T-helper 1 cell treated with Interleukin-12 subunit alpha and Interleukin-12 subunit beta and Interleukin-4 antibody, amounts not matched to agents 30 ng/mL and 1 ng/mL, for 36 hours (primary cell): ENCODE data around the gene SORCS2. TPM values are rescaled to one million over a fixed set of nuclear protein-coding genes. Genes with fewer than 3 reads are reported as not detected.

Experiments
- intact Hi-C: fragments of 100-400 bp; cut with micrococcal nuclease; formaldehyde crosslinking; loops from one replicate; pipeline ENCODE4 v1.15.1; 2024
- total RNA-seq: library from RNA; stranded (reverse); gene quantifications from 2 replicates; pipeline ENCODE4 v1.2.3, GENCODE V29; 2022

The SORCS2 gene
- total RNA-seq, 1 donor from 2014 or later: not detected

DNA sequence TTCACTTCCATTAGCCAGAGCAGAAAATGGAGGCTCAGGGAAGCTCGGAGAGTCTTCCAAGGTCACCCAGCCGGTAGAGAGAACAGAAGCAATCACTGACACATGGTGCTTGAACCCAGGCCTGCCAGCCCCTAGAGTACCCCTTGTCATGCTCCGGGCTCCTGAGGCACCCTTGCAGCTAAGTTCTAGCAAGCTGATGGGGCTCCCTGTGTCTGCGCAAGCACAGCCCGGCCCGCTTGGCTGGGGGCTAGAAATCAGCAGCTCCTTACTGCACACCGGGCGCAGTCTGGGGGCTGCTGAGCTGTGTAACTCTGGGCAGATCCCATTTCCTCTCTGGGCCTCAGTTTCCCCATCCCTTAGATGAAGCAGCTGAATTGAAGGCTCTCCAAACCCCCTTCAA lies 344.5 kb downstream of the SORCS2 start:
- intact Hi-C loops: loop anchor here (10.0 kb wide), 1 partner anchor 118 kb away; no protein-coding TSS in a partner anchor

DNA sequence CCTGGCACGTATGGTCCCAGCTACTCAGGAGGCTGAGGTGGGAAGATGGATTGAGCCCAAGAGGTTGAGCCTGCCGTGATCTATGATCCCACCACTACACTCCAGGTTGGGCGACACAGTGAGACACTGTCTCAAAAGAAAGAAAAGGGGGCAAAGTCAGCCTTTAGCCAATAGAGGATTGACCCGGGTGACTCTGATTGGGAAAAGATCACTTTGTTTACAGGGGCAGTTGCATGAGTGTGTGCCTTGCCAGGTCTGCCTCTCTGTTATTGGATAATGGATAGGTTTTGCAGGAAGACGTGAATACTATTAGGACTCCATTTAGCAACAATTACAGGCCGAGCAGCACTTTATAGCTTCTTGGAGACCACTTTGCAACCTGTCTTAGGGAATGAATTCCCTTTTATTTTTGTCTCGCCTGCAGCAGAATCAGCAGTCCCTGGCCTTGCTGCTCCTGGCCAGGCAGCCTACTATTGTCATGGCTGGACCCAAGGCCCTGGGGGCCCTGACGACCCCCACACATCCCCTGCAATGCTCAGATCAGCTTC lies 345.6 kb downstream of the SORCS2 start:
- intact Hi-C loops: loop anchor here (10.0 kb wide), 1 partner anchor 117 kb away; no protein-coding TSS in a partner anchor

DNA sequence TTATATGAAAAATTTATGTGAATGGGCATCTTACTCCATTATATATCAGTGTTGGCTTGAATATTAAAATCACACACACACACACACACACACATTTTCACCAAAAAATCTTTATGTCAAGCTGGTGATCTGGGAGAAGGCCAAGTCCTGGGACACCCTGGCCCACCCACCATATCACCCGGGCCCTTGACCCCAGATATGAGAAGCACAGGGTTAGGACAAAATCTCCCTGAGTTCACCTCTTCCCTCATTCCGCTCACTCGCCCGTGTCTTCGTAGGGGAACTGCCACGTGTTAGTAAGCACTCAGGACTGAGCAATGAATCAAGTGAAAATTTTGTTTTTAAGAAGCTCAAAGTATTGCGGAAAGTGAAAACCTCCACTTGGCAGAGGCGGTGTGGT lies 346.2 kb downstream of the SORCS2 start:
- intact Hi-C loops: loop anchor here (10.0 kb wide), 1 partner anchor 116 kb away; no protein-coding TSS in a partner anchor

DNA sequence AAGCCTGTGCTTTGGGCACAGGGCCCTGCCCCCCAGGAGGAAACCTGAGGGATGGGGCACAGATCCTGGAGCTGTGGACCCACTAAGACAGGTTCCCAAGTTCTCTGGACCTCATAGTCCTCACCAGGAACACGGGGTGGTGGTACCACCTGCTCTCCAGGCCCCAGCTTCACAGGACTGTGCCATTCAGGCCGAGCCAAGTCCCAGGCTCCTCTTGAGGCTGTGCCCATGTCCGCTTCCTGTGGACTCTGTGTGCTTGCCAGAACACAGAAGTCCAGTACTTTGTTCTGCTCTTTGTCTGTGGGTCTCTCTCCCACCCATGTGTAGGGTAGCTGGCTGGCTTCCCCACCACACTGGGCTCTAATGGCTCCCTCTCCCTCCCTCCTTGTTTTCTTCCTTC lies 346.8 kb downstream of the SORCS2 start:
- intact Hi-C loops: loop anchor here (10.0 kb wide), 1 partner anchor 116 kb away; no protein-coding TSS in a partner anchor

DNA sequence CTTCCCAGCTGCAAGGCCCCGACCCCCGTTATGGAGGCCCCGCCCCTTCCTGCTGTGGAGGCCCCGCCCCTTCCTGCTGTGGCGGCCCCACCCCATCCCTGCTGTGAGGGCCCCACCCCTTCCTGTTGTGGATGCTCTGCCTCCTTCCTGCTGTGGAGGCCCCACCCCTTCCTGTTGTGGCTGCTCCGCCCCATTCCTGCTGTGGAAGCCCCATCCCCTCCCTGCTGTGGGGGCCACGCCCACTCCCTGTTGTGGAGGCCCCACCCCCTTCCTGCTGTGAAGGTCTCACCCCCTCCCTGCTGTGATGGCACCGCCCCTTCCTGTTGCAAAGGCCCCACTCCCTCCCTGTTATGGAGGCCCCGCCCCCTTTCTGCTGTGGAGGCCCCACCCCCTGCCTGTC lies 347.3 kb downstream of the SORCS2 start:
- intact Hi-C loops: loop anchor here (10.0 kb wide), 1 partner anchor 115 kb away; no protein-coding TSS in a partner anchor

DNA sequence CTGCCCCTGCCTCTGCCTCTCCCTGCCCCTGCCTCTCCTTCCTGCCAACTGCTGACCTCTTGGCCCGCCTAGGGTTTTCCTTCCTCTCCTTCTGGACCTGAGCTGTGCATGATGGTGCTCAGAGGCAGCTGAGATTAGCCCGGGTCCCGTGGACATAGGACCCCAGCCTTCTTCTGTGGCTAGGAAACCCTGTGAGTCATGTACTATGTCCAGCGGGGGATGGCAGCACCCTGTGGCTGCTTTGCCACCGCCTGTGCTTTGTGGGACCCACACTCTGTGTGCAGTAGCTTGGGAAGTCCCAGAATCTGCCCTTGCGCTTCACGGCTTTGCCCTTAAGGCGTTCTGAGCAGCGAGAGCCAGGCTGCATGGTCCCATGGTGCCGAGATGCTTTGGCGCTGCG lies 347.9 kb downstream of the SORCS2 start:
- intact Hi-C loops: no loop called here

DNA sequence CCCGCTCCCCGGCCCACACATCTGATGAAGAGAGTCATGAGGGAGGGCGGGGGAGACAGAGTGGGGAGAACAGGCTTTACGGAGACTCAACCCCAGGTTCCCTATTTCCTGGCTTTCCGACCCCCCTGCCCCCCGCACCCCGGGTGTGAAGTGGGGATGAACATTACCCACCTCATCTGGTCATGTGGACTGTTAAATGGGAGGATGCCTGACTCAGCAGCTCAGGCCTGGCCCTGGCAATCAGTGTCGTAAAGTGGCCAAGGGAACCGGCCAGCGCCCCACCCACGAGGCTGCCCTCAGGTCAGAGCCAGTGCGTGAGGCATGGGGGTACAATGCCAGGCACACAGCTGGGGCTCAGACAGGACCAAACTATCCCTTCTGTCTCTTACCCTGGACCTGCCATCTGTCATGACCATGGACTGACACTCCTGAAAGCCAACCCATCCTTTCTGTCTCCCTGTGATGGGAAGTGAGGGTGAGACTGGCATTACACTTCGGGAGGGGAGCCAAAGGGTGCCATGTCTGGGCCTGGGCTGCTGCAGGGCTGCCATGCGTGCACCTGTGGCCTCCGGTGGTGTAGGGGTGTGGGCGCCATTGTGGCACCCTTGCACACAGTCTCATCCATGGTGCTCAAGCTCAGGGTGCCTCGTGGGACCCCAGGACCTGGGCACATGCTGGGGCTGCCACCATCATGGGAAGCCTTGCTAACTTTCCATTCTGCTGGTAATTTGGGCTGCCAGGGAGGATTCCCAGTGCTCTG lies 348.5 kb downstream of the SORCS2 start:
- intact Hi-C loops: no loop called here

DNA sequence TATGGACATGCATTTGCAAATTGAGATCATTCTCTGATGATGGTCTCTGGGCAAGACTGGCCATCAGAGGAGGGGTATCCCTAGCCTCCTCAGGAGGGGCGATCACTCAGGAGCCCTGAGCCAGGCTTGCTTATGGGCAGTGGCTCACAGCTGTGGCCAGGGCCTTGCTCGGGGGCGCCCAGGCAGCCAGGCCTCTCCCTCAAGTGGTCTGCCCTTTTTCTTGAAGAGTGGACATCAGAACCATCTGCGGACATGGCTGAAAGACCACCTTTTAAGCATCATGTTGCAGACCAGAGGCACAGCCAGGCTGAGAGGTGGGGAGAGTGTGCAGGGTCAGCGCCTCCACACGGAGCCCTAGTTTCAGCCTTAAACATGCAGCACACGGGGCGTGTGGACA lies 349.1 kb downstream of the SORCS2 start:
- intact Hi-C loops: no loop called here

DNA sequence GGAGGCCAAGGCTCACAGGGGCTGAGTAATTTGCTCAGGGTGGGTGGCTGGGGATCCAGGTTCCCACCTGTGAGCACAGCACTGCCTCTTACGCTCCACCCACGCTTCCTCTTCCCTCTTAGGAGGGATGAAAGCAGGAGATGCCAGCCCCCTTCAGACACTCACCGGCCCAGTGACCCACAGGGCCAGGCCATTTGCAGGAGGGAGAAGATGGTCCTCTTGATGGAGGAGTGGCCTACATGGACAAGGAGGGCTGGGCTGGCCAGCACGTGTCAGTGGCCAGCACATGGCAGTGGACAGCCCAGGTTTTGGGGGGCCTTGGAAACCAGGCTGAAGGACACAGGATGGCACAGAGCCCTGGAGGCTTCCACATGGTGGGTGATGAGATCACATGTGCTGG lies 350.4 kb downstream of the SORCS2 start:
- intact Hi-C loops: no loop called here

DNA sequence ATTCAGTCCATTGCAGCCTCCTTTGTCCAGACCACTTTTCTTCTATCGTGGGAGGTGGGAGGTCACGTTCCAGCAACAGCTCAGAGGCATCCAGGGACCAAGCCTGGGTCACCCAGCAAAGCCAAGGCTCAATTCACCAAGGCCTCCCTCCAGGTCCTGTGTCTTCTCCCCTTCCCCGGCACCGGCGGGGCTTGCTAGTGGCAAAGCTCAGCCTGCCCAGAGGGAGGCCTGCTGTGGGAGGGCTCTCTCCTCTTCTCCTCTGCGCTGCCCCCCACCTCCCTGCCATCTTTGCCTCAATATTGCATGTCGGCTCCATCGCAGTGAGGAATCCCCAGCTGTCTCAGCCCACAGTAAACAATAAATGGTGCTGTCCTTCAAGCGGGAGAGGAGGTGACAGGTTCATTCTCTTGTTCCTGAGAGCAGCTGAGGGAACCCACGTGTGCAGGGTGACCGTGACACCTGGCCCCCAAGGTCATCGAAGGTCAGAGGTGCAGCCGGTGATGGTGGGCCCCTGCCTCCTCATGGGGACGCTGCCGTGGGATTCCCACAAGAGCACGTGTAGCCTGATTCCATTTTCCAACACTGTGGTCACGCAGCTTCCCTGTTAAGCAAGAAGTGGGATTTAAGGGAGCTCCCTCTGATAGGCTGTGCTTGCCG lies 353.9 kb downstream of the SORCS2 start:
- intact Hi-C loops: no loop called here

DNA sequence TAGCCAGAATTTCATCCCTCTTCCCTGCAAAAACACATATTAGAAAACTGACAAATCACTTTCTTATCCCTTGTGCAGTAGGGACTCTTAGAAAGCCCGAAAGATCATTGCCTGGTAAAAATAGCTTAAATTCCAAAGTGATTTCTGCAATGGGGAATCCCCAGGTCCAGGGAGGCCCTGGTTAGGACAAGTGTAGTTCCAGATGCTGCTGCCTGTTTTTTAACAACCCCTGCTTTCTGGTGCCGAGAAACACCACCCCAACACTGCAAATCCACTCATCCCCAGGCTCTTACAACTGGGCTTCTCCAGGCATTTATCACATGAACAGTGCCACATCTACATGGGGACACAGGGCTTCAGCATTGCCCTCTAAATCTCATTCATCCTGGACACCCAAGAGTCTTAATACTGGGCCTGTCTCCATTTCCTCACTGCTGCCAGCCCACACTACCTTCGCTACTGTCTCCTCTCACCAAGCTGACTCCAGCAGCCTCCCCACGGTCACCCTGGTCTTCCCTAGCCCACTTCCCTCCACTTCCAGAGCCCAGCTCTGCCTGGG lies 354.6 kb downstream of the SORCS2 start:
- intact Hi-C loops: no loop called here

DNA sequence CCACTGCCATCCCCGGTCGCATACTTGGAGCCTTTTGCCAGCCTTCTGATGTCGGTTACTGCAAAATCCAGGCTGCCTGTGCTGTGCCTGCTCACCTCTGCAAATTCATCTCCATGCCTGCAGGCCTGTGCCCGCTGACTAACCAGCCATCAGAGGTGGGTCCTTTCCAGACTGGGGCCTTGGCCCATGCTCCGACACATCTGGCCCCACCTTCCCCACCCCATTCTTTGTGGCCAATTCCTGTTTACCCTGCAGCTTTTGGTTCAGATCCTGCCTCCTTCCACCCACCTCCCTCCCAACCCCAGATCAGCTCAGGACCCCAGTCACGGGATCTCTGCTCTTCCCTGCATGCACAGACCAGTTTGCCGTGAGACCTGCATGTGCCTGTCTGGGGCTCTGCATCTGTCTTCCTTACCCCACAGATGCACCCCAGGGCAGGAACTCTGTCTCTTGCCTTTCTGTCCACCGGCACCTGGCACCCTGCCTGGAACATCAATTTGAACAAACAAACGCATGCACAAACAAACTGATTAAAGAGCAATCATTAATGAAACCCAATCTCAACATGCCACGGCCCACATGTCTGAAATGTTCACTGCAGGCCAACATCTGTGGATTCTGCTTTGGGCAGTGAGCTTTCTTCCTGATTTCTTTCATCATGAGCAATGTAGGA lies 355.2 kb downstream of the SORCS2 start:
- intact Hi-C loops: no loop called here

DNA sequence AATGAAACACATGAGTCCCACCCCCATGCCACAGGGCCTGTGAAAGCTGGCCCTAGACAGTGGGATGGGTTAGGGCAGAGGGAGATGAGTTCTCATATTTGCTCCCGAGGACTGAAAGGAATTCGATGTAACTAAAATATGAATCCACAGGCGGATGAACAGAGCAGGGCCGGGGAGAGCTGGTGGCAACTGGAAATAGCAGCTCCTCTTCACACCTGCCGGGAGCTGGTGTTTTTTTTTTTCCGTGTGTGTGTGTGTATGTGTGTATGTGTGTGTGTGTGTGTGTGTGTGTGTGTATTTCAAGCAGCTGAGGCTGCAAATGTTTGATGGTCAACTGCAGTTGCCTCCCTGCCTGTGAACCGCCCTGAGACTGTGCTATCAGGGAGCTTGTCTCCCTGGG lies 357.5 kb downstream of the SORCS2 start:
- intact Hi-C loops: no loop called here

DNA sequence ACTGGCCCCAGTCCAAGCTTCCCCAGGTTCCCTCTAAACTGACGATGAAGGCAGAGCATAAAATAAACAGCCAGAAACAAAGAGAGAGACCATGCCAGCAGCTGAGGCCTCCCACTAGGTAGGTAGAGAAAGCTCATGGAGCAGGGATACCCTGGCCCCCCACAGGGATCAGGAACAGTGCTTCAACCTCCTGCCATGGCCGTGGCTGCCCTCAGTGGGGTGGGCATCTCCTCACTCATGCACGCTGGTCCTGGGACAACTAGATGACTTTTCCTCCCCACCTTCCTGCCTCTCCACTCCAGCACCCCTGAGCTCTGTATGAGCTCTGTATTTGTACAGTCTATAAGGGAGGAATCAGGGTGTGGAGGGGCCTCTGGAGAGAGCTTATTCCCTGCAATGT lies 360.1 kb downstream of the SORCS2 start:
- intact Hi-C loops: no loop called here

DNA sequence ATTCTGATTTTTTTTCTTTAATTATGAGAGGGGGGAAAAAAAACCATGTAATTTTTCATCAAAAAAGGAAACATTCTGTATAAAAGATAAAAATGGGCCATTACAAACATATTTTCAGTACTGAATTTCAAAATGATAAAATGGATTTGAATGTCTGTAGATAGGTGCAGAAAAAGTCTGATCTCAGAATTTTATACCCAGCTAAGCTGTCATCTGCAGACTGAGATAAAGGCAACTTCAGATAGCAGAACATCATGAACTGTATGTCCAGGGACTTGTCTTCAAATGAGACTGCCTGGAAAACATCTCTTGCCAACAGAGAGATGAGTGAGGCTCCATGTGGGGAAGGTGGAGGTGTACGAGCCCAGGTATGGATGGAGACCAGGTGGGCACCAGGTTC lies 360.9 kb downstream of the SORCS2 start:
- intact Hi-C loops: no loop called here

DNA sequence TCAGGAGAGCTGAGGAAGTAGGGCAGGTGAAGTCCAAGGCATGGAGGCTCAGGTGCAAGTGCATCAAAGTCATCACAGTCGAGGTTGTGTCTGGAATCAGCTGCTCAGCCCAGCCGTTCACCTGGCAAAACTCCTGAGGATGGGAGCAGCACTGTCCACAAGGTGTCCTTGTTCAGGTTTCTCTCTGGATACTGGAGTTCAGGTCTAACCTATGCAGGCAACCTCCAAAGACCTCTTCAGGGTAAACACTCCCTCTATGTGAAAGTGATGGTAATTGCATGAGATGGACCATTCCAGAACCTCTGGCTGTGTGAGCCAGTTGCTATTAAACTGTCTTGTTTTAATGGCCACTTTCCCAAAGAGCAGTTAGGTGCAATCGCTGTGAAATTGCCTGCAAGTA lies 362.6 kb downstream of the SORCS2 start:
- intact Hi-C loops: no loop called here

DNA sequence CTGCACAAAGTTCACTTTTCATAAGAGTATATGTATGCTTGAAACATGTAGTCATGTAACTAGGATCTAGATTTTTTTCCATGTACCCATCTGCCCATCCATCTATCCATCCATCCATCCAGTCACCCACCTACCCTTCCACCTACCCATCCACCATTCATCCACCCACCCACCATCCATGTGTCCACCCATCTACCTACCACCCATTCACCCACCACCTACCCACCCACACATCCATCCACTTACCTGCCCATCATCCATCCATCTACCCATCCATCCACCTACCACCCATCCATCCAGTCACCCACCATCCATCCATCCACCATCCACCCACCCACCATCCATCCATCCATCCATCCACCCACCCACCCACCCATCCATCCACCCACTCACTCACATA lies 364.2 kb downstream of the SORCS2 start:
- intact Hi-C loops: no loop called here

DNA sequence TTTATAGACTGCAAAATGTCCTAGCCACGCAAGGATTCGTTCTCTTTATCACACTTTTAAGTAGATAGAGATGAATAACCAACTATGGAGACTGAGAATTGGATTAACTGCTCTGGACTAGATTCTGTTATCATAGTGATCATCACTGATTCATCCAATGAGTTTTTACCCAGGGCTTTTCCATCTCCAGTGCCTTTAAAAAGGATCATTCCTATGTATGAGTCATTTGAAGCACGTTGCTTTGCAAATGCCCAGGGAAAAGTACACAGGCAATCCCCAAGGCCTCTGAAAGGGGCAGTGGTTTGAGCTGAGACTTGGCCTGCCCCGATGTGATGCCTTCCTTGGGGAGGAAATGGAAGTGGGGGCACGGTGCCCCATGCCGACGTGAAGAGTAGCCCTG lies 365.1 kb downstream of the SORCS2 start:
- intact Hi-C loops: no loop called here

DNA sequence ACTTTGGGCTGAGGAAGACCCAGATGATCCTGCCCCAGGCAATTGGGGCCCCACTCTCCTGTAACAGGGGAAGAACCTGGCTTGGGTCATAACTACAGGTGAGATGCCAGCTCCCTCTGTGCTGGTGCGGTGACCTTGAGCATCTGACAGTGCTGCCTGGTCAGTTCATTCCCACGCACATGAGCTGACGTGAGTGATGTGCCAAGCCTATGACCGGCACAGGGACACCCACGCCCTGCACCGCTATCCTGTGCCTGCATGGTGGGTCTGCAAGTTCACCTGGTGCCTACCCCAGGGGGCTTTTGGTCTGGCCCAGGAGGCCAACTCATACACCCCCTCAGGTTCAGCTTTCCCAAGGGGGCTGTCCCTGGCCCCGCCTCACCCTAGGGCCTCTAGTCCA lies 366.1 kb downstream of the SORCS2 start:
- intact Hi-C loops: no loop called here

DNA sequence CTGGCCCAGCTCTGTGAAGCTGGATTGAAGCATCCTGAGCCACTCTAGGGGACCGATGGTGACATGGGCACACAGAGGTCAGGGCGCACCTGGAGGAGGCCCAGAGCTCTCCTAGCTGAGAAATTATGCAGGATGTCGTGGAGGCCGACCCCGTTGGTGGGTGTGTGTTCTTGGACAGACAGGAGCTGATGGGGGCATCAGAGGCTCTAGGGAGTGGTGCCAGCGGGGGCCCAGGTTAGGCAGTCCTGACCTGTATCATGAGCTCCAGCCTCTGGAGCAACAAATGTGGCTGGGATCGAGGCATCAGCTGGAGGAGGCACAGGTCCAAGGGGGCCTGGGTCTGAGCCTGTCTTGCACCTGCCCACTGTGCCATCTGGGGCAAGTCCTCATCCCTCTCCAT lies 367.0 kb downstream of the SORCS2 start:
- intact Hi-C loops: no loop called here

DNA sequence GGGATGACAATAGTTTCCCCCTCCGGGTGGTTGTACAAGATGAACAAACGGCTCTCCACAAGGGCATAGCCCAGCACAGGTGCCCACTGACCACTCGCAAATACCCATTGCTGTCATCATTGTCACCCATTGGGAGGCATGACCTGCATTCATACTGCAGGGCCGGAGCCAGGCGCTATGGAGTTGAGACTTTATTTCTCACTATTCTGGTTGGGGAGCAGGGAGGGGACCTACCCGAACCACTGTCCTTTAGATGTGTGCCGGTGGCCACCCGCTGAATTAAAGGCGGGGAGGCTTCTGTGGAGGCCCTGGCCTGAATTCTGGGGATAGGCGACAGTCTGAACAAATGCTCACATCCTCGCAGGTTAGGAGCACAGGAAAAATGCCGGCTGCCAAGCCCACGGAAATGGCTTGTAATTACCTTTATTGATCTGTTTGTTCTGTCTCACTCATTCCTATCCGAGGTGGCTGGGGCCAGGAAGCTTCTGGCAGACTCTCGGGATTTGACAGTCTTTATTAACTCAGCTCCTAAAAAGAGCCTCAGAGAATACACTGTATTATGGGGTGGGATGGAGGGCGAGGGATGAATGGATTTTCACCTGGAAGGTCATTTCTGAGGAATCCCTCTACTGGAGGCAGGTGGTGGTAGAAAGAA lies 367.5 kb downstream of the SORCS2 start:
- intact Hi-C loops: no loop called here
